Calu3 (cell line): ENCODE results near the gene B4GALT1. TPM values are rescaled to one million over a fixed set of nuclear protein-coding genes. Genes with fewer than 3 reads are reported as not detected.

ENCODE experiments used
- BruUV-seq: library from RNA; stranded (reverse); fragments of 400-500 nt; replicated peaks from 2 replicates; lab custom pipeline; 2021; lab: Mats Ljungman, UMichigan
- CTCF ChIA-PET: fragments of 300-600 bp; sonication (Branson Sonifier 250); formaldehyde crosslinking; loops from one replicate; lab custom pipeline; 2022; ENCODE audit warnings: antibody characterized with exemption; lab: Charles Lee
- DNase-seq: peaks from one replicate; pipeline ENCODE4 v3.0.0; 2022
- H3K27ac Mint-ChIP-seq: one replicate; pipeline ENCODE4 v1.8.0; 2022; ENCODE audit warnings: mixed read lengths; ENCODE audit not compliant: unreplicated experiment
- H3K27me3 Mint-ChIP-seq: one replicate; pipeline ENCODE4 v1.8.0; 2022; ENCODE audit warnings: mixed read lengths; ENCODE audit not compliant: unreplicated experiment
- H3K36me3 Mint-ChIP-seq: one replicate; pipeline ENCODE4 v1.8.0; 2022; ENCODE audit warnings: mild to moderate bottlenecking, moderate library complexity, mixed read lengths; ENCODE audit not compliant: insufficient read depth, unreplicated experiment
- H3K4me1 Mint-ChIP-seq: one replicate; pipeline ENCODE4 v1.8.0; 2022; ENCODE audit warnings: mild to moderate bottlenecking, low read depth, mixed read lengths; ENCODE audit not compliant: unreplicated experiment
- H3K4me3 Mint-ChIP-seq: one replicate; pipeline ENCODE4 v1.8.0; 2022; ENCODE audit warnings: mild to moderate bottlenecking, low read depth, moderate library complexity, mixed read lengths; ENCODE audit not compliant: unreplicated experiment
- H3K9me3 Mint-ChIP-seq: one replicate; pipeline ENCODE4 v1.8.0; 2022; ENCODE audit warnings: low read depth, mixed read lengths; ENCODE audit not compliant: unreplicated experiment
- CTCF ChIP-seq: fragments of 200-600 bp; IDR thresholded peaks from one replicate; pipeline ENCODE4 v1.8.0; 2022; ENCODE audit warnings: antibody characterized with exemption; ENCODE audit not compliant: unreplicated experiment
- intact Hi-C: fragments of 100-400 bp; cut with micrococcal nuclease; formaldehyde crosslinking; loops from one replicate; pipeline ENCODE4 v1.10.0; 2022; ENCODE audit not compliant: unreplicated experiment
- total RNA-seq: library from RNA; stranded (reverse); gene quantifications from 2 replicates; pipeline ENCODE4 v1.2.3, GENCODE V29; 2022

The B4GALT1 gene
- total RNA-seq, 1 experiment from 2014 or later, result 71.1 TPM

- no peak for DNase-seq
- H3K4me1 Mint-ChIP-seq, result peaks cover 50% of the 10 kb centered on the region
These were observed 36.0 kb downstream of the B4GALT1 start for GRCh38 chr9:33130961-33131789.

GRCh38 chr9:33129886-33130881 is 37.0 kb downstream of the B4GALT1 start:
- H3K36me3 Mint-ChIP-seq, result peaks cover 26% of the 10 kb centered on the region
- H3K27me3 Mint-ChIP-seq, result no peaks in the 10 kb centered on the region
- BruUV-seq, result no TSS peak
- H3K9me3 Mint-ChIP-seq, result no peaks in the 10 kb centered on the region
- peak; percentile 41 for DNase-seq
- peak overlapping the region; percentile 79 for H3K27ac Mint-ChIP-seq
- CTCF ChIA-PET, result interaction anchor here (0.9 to 1.7 kb wide), 7 partner anchors 13 to 71 kb away, joined by 3 to 8 read pairs (median 3); no protein-coding TSS in a partner anchor
- H3K4me1 Mint-ChIP-seq, result peaks cover 54% of the 10 kb centered on the region
- peak overlapping the region; percentile 52 for H3K4me3 Mint-ChIP-seq
- intact Hi-C loops, result no loop called here
- no peak for TF ChIP-seq CTCF

More at GRCh38 chr9:33130961-33131789, 36.0 kb downstream of the B4GALT1 start:
- CTCF ChIA-PET, result interaction anchor here (0.9 to 1.7 kb wide), 4 partner anchors 20 to 34 kb away, joined by 3 to 8 read pairs (median 4); no protein-coding TSS in a partner anchor
- intact Hi-C loops, result no loop called here
- no peaks in the 10 kb centered on the region for H3K27me3 Mint-ChIP-seq
- BruUV-seq, result no TSS peak
- H3K36me3 Mint-ChIP-seq, result peaks cover 26% of the 10 kb centered on the region
- no peak for TF ChIP-seq CTCF
- peak overlapping the region; percentile 52 for H3K4me3 Mint-ChIP-seq
- no peaks in the 10 kb centered on the region for H3K9me3 Mint-ChIP-seq
- H3K27ac Mint-ChIP-seq, result peak overlapping the region; percentile 79

GRCh38 chr9:33129251-33129885 is 37.8 kb downstream of the B4GALT1 start:
- H3K4me1 Mint-ChIP-seq, result peaks cover 54% of the 10 kb centered on the region
- no peaks in the 10 kb centered on the region for H3K27me3 Mint-ChIP-seq
- H3K4me3 Mint-ChIP-seq, result peak overlapping the region; percentile 27
- peak overlapping the region; percentile 79 for H3K27ac Mint-ChIP-seq
- CTCF ChIA-PET, result interaction anchor here (1.2 to 1.7 kb wide), 3 partner anchors 14 to 72 kb away, joined by 3 to 8 read pairs (median 4); no protein-coding TSS in a partner anchor
- H3K36me3 Mint-ChIP-seq, result peaks cover 31% of the 10 kb centered on the region
- intact Hi-C loops, result no loop called here
- DNase-seq, result no peak
- H3K9me3 Mint-ChIP-seq, result no peaks in the 10 kb centered on the region
- BruUV-seq, result no TSS peak
- TF ChIP-seq CTCF, result no peak

- no peak for DNase-seq
- H3K4me1 Mint-ChIP-seq, result peaks cover 54% of the 10 kb centered on the region
- H3K4me3 Mint-ChIP-seq, result no peak overlapping the region
- peak overlapping the region; percentile 79 for H3K27ac Mint-ChIP-seq
- no peak for TF ChIP-seq CTCF
- H3K9me3 Mint-ChIP-seq, result no peaks in the 10 kb centered on the region
- CTCF ChIA-PET, result no interaction called here
- H3K36me3 Mint-ChIP-seq, result peaks cover 31% of the 10 kb centered on the region
- BruUV-seq, result no TSS peak
- intact Hi-C loops, result no loop called here
- H3K27me3 Mint-ChIP-seq, result no peaks in the 10 kb centered on the region
These were observed 38.6 kb downstream of the B4GALT1 start for GRCh38 chr9:33128570-33128969.
